ENCODE data around the gene BNC2. TPM values are rescaled to one million over a fixed set of nuclear protein-coding genes. Genes with fewer than 3 reads are reported as not detected.

Gene BNC2
- total RNA-seq, 1 donor: 53.9 TPM

DNA sequence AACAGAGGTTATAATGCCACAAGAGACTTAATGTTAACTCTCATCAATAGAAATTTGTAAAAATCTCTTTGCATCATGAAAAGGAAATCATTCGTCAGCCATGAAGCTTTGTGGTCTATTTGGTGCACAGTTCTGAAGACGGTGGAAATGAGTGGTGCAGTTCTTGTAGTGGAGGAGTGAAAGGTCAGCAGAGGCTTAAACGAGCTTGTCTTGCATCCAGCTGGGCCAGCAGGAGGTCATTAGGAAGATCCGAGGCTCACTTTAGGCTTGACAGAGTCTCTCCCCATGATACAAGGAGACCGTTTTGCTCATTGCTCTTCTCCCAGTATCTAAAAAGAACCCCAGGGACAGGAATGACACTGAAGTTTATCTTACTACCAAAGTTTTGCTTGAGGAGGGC lies 440.8 kb downstream of the BNC2 start:
- Histone ChIP-seq H3K79me2 (ENCODE audit: insufficient read depth, low read length) (no peaks in the 10 kb centered on the region), H3K4me2 (ENCODE audit: insufficient read depth, low read length) (no peak overlapping the region), H3K27ac (ENCODE audit: low read depth, low read length) (no peak overlapping the region), H4K20me1 (ENCODE audit: insufficient read depth, low read length) (no peaks in the 10 kb centered on the region), H3K4me3 (ENCODE audit: insufficient read depth, low read length) (no peak overlapping the region), H3K9me3 (ENCODE audit: low read depth, low read length) (no peaks in the 10 kb centered on the region), H3K36me3 (ENCODE audit: insufficient read depth, low read length) (peaks cover 13% of the 10 kb centered on the region), H2AFZ (ENCODE audit: low read length) (no peak overlapping the region), H3K27me3 (ENCODE audit: insufficient read depth, low read length) (no peaks in the 10 kb centered on the region), H3K4me1 (ENCODE audit: insufficient read depth, low read length) (peaks cover 9% of the 10 kb centered on the region)
- no peak for DNase-seq (ENCODE audit: insufficient read length, low spot score, missing footprints)
- no peak for TF ChIP-seq CTCF (IDR thresholded peaks at IDR 0.05; ENCODE audit: extremely low read depth, low read depth, low read length)

DNA sequence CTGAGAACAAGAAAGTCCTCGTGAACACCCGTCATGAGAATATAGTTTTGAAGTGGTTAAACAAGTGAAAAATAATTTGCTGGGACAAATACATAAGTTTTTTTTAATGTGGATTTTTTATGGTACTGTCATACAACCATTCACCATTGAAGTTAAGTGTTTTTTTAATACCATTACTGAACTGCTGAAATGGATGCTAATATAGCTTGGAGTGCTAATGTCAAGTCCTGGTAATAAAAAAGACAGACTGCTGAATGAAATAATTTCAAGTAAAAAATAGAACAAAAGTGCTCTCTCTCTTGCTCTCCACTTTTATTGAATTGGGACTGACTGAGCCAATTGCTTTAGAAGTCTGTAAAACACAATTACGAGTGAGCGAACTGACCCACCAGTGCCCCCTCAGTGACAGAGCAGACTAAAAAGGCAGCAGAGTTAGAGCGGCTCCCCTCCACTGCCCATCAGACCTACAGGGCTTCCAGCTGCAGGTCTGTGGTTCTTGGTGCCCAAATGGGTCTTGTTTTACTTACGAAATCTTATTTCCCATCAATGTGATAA lies 442.5 kb downstream of the BNC2 start:
- H3K27me3 ChIP-seq (ENCODE audit: insufficient read depth, low read length): no peaks in the 10 kb centered on the region
- no peaks in the 10 kb centered on the region for H3K79me2 ChIP-seq (ENCODE audit: insufficient read depth, low read length)
- H3K36me3 ChIP-seq (ENCODE audit: insufficient read depth, low read length): peaks cover 13% of the 10 kb centered on the region
- no peaks in the 10 kb centered on the region for H3K9me3 ChIP-seq (ENCODE audit: low read depth, low read length)
- no peak for DNase-seq (ENCODE audit: insufficient read length, low spot score, missing footprints)
- no peak overlapping the region for H3K4me3 ChIP-seq (ENCODE audit: insufficient read depth, low read length)
- H3K4me2 ChIP-seq (ENCODE audit: insufficient read depth, low read length): no peak overlapping the region
- H2AFZ ChIP-seq (ENCODE audit: low read length): no peak overlapping the region
- no peaks in the 10 kb centered on the region for H4K20me1 ChIP-seq (ENCODE audit: insufficient read depth, low read length)
- TF ChIP-seq CTCF (IDR thresholded peaks at IDR 0.05; ENCODE audit: extremely low read depth, low read depth, low read length): no peak
- peaks cover 9% of the 10 kb centered on the region for H3K4me1 ChIP-seq (ENCODE audit: insufficient read depth, low read length)
- no peak overlapping the region for H3K27ac ChIP-seq (ENCODE audit: low read depth, low read length)

DNA sequence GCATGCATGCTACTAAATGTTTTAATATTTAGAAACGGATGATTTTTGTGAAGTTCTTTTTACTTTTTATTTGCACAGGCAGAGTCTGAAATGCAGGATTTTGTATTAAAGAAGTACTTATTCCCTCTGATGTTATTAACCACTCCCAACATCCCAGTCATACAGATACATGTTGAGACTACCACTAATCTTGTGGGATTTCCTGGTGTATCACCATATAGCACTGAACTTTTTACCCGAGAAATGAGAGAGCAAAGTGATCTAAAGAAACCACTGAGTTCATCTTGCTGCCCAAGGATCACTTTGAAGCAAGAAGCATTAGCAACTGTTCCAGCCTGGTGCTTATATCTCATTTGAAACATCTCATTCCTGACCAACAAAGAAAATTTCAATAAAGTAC lies 443.8 kb downstream of the BNC2 start:
- no peak for DNase-seq (ENCODE audit: insufficient read length, low spot score, missing footprints)
- Histone ChIP-seq H3K79me2 (ENCODE audit: insufficient read depth, low read length) (no peaks in the 10 kb centered on the region), H2AFZ (ENCODE audit: low read length) (no peak overlapping the region), H3K4me2 (ENCODE audit: insufficient read depth, low read length) (no peak overlapping the region), H3K27ac (ENCODE audit: low read depth, low read length) (no peak overlapping the region), H3K4me3 (ENCODE audit: insufficient read depth, low read length) (no peak overlapping the region), H3K4me1 (ENCODE audit: insufficient read depth, low read length) (peaks cover 9% of the 10 kb centered on the region), H3K9me3 (ENCODE audit: low read depth, low read length) (no peaks in the 10 kb centered on the region), H4K20me1 (ENCODE audit: insufficient read depth, low read length) (no peaks in the 10 kb centered on the region), H3K27me3 (ENCODE audit: insufficient read depth, low read length) (no peaks in the 10 kb centered on the region), H3K36me3 (ENCODE audit: insufficient read depth, low read length) (peaks cover 17% of the 10 kb centered on the region)
- no peak for TF ChIP-seq CTCF (IDR thresholded peaks at IDR 0.05; ENCODE audit: extremely low read depth, low read depth, low read length)

DNA sequence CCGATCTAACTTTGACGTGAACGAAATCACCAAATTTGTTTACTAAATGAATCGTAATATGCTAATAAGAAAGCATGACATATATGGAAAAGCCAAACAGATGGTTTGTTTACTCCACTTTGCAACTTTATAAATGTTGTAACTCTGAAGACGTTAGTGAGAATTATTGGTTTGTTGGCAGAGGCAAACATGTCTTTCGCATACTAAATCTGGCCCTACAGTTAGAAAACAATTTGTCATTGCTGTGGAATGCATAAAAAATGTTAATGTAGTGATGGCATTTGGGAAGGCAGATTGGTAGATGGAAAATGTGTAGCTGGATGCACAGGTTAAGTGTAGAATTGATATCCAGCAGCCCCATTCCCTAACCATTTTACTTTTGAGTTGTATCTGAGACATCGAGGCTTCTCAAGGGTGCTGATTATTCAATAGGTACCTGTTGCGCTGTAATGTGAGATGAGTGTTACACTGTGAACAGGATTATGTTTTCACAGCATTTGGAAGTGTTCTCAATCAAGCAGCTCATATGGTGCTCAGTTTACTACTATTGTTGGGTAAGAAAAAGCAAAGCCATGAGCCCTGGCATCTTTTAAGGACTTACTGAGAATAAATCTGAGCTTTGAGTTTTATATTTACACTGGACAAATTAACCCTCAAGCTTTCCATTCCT lies 444.8 kb downstream of the BNC2 start:
- peaks cover 17% of the 10 kb centered on the region for H3K36me3 ChIP-seq (ENCODE audit: insufficient read depth, low read length)
- no peaks in the 10 kb centered on the region for H3K27me3 ChIP-seq (ENCODE audit: insufficient read depth, low read length)
- no peak for DNase-seq (ENCODE audit: insufficient read length, low spot score, missing footprints)
- H2AFZ ChIP-seq (ENCODE audit: low read length): no peak overlapping the region
- no peaks in the 10 kb centered on the region for H4K20me1 ChIP-seq (ENCODE audit: insufficient read depth, low read length)
- H3K4me3 ChIP-seq (ENCODE audit: insufficient read depth, low read length): no peak overlapping the region
- H3K27ac ChIP-seq (ENCODE audit: low read depth, low read length): no peak overlapping the region
- peaks cover 9% of the 10 kb centered on the region for H3K4me1 ChIP-seq (ENCODE audit: insufficient read depth, low read length)
- H3K9me3 ChIP-seq (ENCODE audit: low read depth, low read length): no peaks in the 10 kb centered on the region
- H3K79me2 ChIP-seq (ENCODE audit: insufficient read depth, low read length): peaks cover 2% of the 10 kb centered on the region
- H3K4me2 ChIP-seq (ENCODE audit: insufficient read depth, low read length): peak overlapping the region; percentile 25
- no peak for TF ChIP-seq CTCF (IDR thresholded peaks at IDR 0.05; ENCODE audit: extremely low read depth, low read depth, low read length)
